ENCODE results near the gene PROKR2.

PROKR2 gene

GRCh38 chr20:5282561-5282960 lies 34.2 kb downstream of the PROKR2 start:
- DNase-seq (ENCODE audit: low read depth), result no peak

- no peak for DNase-seq (ENCODE audit: low read depth)
Observed at GRCh38 chr20:5279661-5280060, 37.1 kb downstream of the PROKR2 start.

GRCh38 chr20:5272268-5272667 lies 44.5 kb downstream of the PROKR2 start:
- no peak for DNase-seq (ENCODE audit: low read depth)

GRCh38 chr20:5270603-5271002 lies 46.2 kb downstream of the PROKR2 start:
- no peak for DNase-seq (ENCODE audit: low read depth)

GRCh38 chr20:5268449-5268848 lies 48.3 kb downstream of the PROKR2 start:
- no peak for DNase-seq (ENCODE audit: low read depth)

- DNase-seq (ENCODE audit: low read depth), result no peak
Observed at GRCh38 chr20:5267092-5267491, 49.7 kb downstream of the PROKR2 start.
